Ureter (tissue), 1 donor: Measurements from ENCODE around the gene GPR161. TPM values are rescaled to one million over a fixed set of nuclear protein-coding genes. Genes with fewer than 3 reads are reported as not detected.
A peak's percentile ranks its signal among the peaks of the same experiment; 100 is the strongest.

Experiments
- DNase-seq: peaks from one replicate; pipeline ENCODE4 v3.0.0-alpha.2; 2020; ENCODE audit warnings: low spot score
- total RNA-seq: library from RNA; stranded (reverse); gene quantifications from one replicate; pipeline ENCODE4 v1.2.4, GENCODE V29; 2023
- donor health status: DM: yes; HTN: yes; CAD: no.

The GPR161 gene
- total RNA-seq, 1 donor from 2014 or later = 7.6 TPM

DNA sequence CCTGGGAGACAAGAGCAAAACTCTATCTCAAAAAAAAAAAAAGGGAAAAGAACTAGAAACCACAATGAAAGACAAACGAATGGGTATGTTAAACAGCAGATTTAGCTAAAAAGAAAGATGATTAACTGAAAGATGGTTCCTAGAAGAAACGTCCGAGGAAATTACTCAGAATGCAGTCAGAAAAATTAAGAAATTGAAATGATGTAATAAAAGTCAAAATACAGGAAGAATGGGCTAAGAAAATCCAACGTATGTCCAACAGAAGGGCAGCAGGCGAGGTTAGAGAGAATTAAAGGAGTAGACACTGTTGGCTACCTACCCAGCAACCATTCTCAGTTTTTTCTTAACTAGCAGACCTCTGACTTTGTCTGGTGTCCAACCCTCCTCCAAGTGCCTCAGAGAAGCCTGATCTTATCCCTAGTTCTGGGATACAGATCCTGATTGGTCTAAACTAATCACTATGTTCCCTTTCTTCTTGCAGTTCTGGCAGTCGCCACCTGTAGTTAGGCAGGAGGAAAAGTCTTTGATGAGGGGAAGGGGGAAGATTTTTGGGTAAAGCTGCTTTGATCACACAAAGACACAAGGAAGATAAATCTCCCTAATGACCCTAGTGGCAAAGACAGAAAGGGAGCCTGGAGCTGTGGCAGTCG lies 25.7 kb downstream of the GPR161 start:
- no peak for DNase-seq

DNA sequence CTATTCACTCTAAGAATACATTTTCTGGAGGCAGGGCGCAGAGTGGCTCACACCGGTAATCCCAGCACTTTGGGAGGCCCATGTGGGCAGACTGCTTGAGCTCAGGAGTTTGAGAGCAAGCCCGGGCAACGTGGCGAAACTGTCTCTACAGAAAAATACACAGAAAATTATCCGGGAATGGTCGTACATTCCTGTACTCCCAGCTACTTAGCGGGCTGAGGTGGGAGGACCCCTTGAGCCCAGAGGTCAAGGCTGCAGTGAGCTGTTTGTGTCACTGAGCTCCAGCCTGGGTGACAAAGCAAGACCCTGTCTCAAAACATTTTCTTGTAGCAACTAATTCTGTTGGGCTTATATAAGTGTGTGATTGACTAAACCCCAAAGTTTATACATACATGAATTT lies 30.5 kb downstream of the GPR161 start:
- DNase-seq = no peak

DNA sequence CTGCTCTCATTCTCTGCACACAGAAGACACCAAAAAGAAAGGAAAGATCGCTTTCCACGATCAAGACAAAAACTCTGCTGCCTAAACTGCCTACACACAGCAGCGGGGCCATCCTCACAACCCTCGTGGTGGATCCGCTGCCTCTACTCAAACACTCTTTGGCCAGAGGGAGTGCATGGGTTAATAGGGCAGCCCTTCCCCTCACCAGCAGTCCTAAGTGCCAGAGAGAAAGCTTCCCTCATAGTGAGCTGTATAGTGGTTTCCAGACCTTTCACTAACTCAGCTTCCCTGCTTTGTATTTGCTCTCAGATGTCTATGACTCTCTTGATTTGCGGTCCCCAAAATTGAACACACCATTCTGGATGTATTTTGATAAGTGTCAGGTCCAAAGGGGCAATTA lies 30.9 kb downstream of the GPR161 start:
- DNase-seq = no peak

DNA sequence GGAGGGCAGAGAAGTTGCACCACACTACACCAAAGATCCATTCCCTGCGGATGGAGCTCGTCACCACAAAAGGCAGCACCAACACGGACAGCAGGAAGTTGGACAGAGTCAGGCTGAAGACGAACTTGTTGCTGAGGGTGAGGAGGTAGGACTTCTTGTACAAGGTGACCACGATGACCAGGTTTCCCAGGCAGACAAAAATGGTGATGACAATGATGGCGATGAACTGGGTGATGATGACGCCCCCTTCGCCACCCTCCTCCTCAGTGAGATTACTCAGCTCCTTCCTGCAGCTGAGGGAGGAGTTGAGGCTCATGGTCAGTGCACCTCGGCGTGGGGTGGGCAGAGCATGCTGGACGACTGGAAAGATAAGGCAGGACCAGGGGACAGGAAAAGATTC lies 32.2 kb downstream of the GPR161 start:
- DNase-seq = no peak

DNA sequence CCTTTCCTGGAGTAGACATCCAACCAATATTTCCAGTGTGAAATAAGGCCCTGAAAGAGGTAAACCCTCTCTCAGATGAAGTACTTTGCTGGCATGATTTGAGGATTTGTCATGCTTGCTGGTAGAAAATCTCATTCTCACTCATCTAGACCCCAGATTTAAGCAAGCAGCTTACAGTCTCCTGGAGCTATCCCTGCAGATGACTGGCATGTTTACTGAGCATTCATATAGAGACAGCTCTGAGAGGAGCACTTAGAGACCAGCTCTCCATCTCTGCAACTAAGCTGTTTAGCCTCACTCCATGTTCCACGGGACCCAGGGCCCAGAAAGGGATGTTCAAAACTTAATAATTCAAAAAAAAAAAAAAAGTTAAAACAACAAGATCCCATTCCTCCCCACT lies 34.2 kb downstream of the GPR161 start:
- no peak for DNase-seq

DNA sequence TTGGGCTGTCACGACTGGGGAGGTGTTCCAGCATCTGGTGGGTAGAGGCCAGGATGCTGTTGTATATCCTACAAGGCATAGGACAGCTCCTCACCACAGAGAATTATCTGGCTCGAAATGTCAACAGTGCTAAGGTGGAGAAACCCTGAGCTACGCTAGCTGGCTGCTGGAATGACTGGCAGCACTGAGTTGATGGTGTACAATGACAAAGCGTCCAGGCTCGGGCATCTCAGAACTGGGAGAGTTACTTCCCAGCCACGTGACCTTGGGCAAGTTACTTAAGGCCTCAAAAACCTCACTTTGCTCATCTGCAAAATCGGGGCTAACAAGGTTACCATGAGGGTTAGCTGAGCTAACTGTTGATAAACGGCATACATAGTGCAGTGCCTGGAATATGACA lies 35.4 kb downstream of the GPR161 start:
- no peak for DNase-seq

DNA sequence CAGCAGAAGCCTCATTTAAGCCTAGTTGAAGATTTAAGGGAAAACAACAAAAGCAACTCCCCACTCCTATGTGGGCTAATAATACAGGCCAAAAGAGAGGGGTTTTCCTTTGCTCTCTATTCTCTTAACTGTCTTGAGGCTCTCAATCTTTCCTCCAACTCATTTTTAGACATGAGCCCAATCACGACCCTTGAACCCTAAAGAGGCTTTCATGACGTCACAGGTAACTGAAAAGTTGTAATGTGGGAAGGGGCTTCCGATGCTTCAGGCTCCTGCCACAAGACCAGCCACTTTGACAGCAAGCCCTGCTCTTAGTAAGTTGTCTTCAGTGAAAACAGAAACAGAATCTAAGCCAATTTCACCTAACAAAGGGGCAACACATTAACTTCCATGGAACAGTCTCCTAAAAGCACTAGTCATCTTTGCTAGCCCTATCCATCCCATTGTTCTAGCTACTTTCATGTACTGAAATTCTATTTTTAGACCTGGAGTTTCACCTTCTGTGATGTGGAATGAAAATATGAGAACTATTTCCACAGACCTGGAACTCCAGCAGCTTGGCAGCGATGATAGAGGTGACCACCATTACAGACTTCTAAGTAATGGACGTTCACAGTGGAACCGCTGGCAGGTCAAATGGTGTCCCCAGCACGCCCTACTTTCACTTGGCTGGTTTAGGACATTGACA lies 36.3 kb downstream of the GPR161 start:
- no peak for DNase-seq

DNA sequence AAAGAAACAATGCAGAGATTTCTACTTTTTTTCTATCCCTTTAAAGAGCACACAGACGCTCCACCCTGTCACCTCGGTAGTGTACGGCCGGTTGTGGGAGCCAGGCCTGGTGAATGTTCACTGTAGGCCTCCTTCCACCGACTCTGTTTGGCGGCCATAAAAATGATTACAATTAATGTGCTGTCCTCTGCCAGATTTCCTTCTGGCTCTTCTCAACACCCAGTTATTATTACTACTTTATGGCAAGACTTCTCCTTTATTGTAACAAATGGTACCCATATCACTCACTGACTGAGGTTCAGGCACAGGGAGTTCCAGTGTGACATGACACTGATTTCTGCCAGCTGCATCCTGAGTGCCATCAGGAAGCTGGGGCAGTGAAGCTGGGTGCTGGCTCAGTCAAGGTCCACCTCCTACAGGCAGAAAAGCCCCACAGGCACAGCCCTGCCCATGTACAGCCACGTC lies 37.4 kb downstream of the GPR161 start:
- DNase-seq = no peak

DNA sequence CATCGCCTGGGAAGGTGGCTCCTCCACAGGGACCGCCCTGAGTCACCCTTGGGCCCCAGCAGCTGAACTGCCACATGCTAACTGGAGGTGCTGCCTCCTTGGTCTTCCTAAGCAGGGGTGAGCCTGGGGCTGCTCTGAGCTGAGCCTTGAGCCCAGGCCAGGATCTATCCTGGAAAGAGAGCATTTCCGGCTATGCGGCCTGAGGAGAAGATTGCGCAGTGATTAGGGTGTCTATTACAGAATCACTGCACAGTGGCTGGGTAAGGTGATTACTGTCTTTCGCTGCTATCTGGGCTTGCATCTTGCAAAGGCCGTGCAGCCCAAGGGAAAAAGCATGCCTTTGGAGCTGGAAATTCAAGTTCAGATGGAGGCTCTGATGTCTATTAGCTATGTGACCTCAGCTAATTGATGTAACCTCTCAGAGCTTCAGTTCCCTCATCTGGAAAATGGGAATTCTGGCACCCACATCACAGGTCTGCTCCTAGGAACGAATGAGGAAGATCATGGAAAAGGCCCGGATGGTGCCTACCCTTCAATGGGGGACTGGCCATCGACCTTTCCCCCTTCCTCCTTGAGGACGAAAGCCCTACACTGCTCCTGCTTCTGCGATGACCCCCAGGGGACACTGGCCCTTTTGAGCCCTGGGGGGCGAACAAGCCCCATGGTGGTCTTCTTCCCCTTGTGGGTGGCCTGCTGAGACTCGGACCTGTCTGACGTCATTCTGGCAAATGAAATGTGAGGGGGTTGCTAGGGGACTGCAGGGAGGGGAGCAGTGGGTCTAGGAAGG lies 38.0 kb downstream of the GPR161 start:
- DNase-seq = peak; percentile 24

DNA sequence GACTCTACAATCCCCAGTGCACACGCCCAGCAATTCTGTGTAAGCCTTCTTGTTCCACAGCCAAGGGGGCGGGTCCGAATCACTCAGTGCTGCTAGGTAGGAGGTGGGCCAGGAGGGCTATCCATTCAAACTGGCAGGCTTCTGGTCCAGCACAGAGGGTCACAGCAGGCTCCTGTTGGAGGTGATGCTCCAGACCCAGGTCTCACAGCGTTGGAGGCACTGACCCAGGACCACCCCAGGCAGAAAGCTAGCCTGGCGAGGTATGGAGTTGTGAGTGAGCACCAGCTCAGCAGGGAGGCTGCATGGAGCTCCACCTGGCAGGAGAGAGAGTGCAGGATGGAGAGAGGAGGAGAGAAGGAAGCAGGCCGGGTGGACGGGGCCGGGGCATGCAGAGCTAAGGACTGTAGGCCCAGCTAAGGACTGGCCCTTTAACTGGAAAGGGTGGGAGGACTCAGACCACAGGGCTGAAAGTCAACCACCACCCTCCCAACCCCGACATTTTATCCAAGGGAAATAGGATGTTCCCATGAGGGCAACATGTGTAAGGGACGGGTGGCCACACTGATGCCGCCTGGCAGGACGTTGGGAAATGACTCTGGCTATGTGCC lies 38.7 kb downstream of the GPR161 start:
- peak; percentile 39 for DNase-seq

DNA sequence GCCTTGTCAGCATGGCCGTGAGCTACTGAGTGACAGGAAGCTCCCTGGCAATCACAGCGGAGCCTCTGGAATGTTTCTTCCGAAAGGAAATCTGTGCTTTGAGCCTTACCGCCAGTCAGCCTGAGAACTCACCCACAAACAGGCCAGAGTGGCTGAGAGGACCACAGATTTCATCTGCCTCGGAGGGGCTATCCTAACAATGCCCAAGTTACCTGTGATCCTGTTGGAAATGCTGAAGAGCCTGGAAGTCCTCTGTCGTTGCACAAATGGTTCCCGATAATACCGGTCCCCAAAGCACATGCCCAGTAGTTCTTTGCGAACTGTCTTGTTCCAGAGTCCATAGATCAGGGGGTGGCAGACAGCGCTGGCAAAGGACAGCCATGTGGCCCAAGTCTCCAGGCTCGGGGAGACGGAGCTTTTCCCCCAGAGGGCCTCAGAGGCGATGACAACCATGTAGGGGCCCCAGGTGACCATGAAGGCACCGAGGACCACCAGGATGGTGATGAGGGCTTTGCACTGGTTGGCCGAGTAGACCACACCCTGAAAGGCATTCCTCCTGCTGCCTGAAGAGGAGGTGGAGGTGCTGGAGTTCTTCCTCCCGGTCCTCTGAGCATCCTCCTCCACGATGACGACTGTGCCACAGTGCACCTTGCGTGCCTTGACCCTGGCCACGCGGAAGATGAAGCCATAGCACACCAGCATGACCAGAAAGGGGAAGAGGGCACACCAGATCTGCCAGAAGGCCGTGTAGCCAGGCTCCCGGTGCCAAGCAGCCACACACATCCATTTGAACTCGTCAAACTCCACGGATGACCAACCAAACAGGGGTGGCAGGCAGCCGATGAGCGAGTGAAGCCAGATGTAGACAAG lies 40.2 kb downstream of the GPR161 start:
- no peak for DNase-seq

DNA sequence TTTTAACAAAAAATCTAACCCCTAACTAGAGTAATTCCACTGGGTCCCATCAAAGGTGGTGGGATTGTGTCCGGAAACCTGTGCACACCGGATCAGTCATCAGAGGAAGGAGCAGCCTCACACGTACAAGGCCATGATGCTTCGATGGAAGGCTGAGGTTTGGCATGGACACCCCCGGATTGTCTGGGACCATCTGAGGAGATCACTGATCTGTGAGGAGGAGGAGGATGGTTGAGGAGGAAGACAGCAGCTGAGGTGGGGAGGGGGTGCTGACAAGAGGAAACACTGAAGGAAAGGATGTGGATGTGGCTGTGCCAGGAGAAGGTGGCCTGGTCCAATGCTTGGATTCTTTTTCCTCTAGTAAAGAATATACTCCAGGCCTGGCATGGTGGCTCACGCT lies 41.3 kb downstream of the GPR161 start:
- no peak for DNase-seq

DNA sequence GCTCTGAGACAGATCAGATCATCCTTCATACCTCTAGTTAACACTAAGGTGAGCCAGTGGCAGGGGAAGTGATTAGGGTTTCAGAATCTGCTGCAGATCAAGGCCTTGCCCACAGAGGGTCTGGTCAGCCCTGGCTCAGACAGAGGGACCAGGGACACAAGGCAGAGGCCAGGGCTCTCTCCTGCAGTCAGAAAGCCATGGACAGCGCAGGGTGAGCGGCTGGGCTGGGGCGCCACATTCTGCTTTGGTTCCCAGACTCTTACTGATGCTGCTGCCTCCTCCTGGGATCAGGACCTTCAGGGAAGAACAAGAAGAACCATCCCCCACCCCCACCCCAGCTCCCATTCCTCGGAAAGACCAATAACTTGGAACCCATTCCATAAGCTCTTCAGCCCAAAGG lies 43.1 kb downstream of the GPR161 start:
- no peak for DNase-seq

DNA sequence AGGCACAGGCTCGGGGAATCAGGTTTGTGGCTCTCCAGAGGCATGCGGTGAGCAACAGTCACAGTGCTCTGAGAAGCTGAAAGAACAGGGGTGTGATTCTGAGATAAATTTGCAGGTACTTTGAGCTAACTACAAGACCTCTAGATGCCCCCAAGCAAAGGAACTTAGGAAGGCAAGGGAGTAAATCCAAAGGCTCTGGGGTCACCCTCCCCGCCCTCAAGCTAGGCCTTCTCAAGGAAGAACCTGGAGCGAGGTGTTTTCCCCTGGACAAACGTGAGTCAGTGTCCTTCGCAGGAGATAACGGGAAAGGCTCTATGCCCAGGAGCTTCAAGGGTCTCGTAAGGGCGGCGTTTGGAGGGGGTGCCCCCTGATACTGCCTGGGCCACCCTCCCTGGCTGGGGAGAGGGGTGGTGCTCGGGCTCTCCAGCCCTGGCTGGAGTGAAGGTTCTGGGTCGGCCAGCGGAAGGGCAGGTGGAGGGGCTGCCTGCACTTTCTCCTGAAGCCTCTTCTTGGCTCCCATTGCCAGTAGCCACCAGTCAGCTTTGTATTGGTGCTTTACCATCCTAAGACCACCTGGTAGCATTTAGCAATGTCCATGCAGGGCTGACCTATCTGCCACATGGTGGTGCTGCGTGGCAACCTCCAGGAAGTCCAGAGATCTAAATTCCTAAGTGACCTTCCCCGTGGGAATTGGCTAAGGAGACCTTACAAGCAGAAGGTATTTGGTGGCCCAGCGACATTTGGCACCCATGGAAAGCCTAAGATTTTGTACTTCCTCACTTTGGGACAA lies 44.0 kb downstream of the GPR161 start:
- DNase-seq = no peak

DNA sequence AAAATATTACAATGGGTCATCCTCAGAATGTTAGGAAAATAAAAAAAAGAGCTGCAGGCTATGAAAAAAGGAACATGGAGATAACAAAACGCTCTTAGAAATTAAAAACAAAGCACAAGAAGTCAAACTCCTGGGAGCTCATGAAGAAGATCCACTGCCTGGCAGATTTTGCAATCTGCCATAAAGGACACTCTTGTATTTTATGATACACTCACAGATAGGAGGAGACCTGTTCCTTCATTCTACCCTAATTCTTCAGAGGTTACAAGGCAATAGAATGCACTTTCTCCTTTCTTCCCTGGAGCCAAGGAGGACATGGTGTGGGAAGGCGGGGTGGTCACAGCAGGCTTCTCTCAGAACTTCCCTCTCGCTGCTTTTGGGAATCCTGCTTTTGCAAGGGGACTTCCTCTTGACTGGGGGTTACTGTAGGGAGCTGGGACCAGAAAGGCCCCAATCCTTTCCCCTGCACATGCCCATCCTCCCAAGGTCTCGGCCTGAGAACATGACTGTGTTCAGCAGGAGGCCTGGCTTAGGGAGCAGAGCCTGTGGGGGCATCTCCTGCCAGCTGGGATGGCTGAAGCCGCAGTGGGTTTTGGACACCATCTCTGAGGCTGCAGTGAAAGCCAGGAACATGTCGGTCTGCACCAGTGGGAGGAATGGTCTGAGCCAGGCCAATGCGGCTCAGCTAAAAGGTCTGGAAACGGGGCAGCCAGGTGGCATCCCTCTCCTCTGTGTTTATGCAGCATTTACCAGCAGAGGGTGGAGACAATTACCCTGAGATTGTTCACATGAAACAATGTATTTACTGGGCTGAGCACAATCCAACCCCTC lies 44.8 kb downstream of the GPR161 start:
- DNase-seq = no peak

DNA sequence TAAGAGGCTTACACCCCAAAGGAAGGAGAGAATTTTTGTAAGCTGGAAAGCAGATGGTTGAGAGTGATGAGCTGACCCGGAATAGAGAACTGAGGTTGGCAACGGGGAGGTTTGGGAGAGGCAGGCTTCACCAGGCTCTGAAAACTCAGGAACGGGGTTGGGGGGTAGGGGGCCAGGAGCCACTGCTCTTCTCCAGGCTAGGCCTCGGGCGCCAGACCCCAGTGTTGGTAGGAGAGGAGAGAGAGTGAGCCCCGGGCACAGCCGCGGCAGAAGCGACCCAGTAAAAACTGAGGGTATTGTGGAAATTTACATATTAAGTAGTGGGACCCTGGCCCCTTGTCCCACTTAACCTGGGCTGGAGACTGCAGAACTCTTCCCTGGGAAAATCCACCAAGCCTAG lies 45.7 kb downstream of the GPR161 start:
- no peak for DNase-seq

DNA sequence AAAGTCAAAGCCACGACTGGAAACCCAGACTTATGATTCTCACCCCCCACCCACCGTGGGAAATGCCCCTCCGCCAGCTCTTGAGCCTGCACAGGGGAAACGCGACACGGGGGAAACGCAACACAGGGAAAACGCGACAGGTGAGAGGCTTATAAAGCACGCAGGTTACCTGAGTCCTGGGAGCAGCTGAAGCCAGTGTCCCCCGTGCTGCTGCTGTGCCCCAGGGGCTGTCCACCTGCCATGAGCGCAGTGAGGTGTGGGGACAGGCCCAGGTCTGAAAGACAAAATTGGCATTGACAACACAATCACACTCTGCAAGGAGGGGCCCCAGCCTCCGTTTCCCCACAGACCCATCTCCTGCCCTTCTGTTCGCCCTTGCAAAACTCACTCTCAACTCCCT lies 46.3 kb downstream of the GPR161 start:
- no peak for DNase-seq

DNA sequence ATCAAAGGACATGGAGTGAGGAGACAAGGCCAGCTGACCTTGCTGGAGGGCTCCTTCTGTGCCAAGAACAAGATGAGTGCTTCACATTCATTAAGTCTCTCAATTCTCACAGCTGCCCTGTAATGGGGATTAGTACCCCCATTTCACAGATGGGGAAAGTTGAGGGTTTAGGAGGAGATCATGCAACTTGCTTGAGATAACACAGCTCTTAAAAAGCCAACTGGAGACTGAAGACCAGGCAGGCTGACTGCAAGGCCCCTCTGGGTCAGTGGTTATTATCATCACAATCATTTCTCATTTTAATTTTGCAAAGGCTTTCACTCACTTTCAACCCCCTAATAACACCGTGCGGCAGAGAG lies 46.8 kb downstream of the GPR161 start:
- no peak for DNase-seq

DNA sequence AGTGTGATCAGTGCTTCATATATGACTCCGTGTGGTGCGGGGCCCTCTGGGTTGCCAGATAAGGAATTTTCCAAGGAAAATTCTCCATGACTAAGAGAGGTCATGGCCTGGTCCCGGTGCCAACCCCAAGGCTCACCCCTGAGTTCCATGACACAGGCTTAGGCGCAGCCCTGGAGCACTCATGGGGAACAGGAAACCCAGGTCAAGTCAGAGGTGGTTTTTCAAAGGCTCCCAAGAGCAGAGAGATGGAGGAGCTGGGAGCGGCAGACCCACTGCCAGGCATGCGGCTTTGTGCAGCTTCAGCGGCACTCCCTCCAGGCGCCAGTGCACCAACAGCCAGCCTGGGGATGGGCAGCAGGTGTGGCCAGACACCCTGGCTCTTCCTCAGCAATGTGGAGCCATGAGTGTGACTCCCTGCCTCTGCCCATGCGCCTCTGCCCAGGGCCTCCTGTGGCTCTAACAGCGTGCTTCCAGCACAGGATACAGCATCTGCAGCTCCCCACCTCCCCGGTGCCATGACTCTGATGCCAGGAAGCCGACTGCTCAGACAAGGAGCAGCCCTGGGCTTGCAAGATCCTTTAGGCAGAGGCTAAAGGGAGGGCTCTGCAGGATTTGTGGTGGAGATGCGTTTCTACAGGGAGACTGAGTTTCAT lies 47.3 kb downstream of the GPR161 start:
- DNase-seq = no peak
